T-helper 1 cell treated with Interleukin-12 subunit alpha and Interleukin-12 subunit beta and Interleukin-4 antibody, amounts not matched to agents 30 μg/mL and 1 μg/mL, for 36 hours (primary cell): ENCODE measurements around the gene HSPA4.
A peak's percentile ranks its signal among the peaks of the same experiment; 100 is the strongest.
"Not testable (repeated sequence)": the region's sequence is repeated elsewhere in the genome, so short reads cannot be mapped to it uniquely, and the experiment has no call there.

Experiments
- H3K27ac Mint-ChIP-seq: one replicate; pipeline ENCODE4 v1.8.0; 2021; ENCODE audit warnings: mild to moderate bottlenecking, mixed read lengths
- H3K27me3 Mint-ChIP-seq: one replicate; pipeline ENCODE4 v1.8.0; 2021; ENCODE audit warnings: low read depth, mixed read lengths
- H3K36me3 Mint-ChIP-seq: one replicate; pipeline ENCODE4 v1.8.0; 2021; ENCODE audit warnings: low read depth, mixed read lengths
- H3K4me1 Mint-ChIP-seq: one replicate; pipeline ENCODE4 v1.8.0; 2021; ENCODE audit warnings: low read depth, mixed read lengths
- H3K4me3 Mint-ChIP-seq: one replicate; pipeline ENCODE4 v1.8.0; 2021; ENCODE audit warnings: mild to moderate bottlenecking, moderate library complexity, mixed read lengths
- H3K9me3 Mint-ChIP-seq: one replicate; pipeline ENCODE4 v1.8.0; 2021; ENCODE audit warnings: mixed read lengths

HSPA4 gene

GRCh38 chr5:133036677-133037076, 15.1 kb upstream of the HSPA4 start:
- not testable (repeated sequence) for H3K4me1 Mint-ChIP-seq, H3K4me3 Mint-ChIP-seq, H3K27ac Mint-ChIP-seq, H3K27me3 Mint-ChIP-seq, H3K36me3 Mint-ChIP-seq, H3K9me3 Mint-ChIP-seq

GRCh38 chr5:133041157-133041784, 10.5 kb upstream of the HSPA4 start:
- Mint-ChIP-seq H3K4me3 (no peak overlapping the region), H3K27ac (no peak overlapping the region), H3K4me1 (no peaks in the 10 kb centered on the region), H3K9me3 (no peaks in the 10 kb centered on the region), H3K27me3 (no peaks in the 10 kb centered on the region), H3K36me3 (no peaks in the 10 kb centered on the region)

DNA sequence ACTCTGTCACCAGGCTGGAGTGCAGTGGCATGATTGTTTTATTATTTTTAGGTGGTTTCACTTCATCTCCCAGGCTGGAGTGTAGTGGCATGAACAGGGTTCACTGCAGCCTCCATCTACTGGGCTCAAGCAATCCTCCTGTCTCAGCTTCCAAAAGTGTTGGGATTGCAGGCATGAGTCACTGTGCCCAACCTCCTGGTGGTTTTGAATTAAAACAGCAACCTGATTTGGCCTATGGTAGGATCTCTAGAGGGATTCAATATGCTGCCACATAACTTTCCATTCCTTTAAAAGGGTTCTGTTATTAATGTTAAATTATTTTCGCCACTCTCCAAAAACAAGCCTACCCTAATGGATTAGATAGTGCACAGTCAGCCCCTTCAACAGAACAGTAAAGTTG, 9.9 kb upstream of the HSPA4 start:
- Mint-ChIP-seq H3K9me3 (no peaks in the 10 kb centered on the region), H3K4me1 (no peaks in the 10 kb centered on the region), H3K27me3 (no peaks in the 10 kb centered on the region), H3K36me3 (no peaks in the 10 kb centered on the region), H3K27ac (no peak overlapping the region), H3K4me3 (no peak overlapping the region)

DNA sequence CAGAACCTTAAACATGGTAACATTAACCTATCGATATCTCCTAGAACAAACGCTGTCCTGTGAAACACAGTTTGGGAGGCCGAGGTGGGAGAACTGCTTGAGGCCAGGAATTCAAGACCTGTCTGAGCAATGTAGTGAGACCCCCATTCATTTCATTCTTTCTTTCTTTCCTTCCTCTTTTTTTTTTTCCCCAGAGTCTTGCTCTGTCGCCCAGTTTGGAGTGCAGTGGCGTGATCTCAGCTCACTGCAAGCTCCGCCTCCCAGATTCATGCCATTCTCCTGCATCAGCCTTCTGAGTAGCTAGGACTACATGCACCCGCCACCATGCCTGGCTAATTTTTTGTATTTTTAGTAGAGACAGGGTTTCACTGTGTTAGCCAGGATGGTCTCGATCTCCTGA, 5.3 kb upstream of the HSPA4 start:
- not testable (repeated sequence) for H3K27me3 Mint-ChIP-seq, H3K9me3 Mint-ChIP-seq, H3K4me3 Mint-ChIP-seq, H3K36me3 Mint-ChIP-seq, H3K27ac Mint-ChIP-seq
- H3K4me1 Mint-ChIP-seq = peaks cover 17% of the 10 kb centered on the region

DNA sequence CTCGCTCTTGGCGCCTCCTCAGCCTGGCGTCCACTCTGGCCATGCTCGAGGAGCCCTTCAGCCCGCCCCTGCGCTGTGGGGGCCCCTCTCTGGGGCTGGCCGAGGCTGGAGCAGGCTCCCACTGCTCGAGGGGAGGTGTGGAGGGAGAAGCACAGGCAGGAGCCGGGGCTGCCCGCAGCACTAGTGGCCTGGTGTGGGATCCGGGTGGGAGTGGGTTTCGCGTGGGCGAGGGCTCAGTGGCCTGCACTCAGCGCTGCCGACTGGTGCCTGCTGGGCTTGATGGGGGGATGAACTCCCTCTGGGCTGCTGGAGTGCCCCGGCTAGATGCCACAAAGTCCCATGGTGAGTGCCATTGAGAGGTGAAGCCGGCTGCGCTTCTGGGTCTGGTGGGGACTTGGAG, 4.4 kb upstream of the HSPA4 start:
- Mint-ChIP-seq H3K4me1 (peaks cover 17% of the 10 kb centered on the region), H3K27ac (no peak overlapping the region), H3K4me3 (no peak overlapping the region), H3K36me3 (peaks cover 1% of the 10 kb centered on the region), H3K27me3 (no peaks in the 10 kb centered on the region), H3K9me3 (no peaks in the 10 kb centered on the region)

- Mint-ChIP-seq H3K9me3 (no peaks in the 10 kb centered on the region), H3K27me3 (no peaks in the 10 kb centered on the region), H3K36me3 (peaks cover 1% of the 10 kb centered on the region), H3K27ac (no peak overlapping the region), H3K4me1 (peaks cover 20% of the 10 kb centered on the region), H3K4me3 (peak overlapping the region; percentile 18)
Measured at GRCh38 chr5:133048993-133049725, 2.7 kb upstream of the HSPA4 start.

DNA sequence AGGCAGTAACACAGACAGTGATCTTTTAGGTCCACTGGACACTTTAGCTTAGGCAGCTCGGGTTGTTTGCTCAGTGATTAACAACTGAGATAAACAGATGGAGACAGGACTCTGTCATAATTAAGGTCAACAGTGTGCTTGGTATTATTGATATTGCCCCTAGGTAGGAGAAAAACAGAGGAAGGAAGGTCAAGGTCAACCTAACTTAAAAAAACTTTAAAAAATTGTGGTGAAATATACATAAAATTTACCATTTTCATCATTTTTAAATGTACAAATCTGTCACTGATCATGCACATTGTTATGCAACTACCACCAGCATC, 2.1 kb upstream of the HSPA4 start:
- peaks cover 22% of the 10 kb centered on the region for H3K4me1 Mint-ChIP-seq
- H3K27ac Mint-ChIP-seq = no peak overlapping the region
- H3K4me3 Mint-ChIP-seq = peak overlapping the region; percentile 18
- no peaks in the 10 kb centered on the region for H3K9me3 Mint-ChIP-seq
- no peaks in the 10 kb centered on the region for H3K27me3 Mint-ChIP-seq
- peaks cover 1% of the 10 kb centered on the region for H3K36me3 Mint-ChIP-seq

DNA sequence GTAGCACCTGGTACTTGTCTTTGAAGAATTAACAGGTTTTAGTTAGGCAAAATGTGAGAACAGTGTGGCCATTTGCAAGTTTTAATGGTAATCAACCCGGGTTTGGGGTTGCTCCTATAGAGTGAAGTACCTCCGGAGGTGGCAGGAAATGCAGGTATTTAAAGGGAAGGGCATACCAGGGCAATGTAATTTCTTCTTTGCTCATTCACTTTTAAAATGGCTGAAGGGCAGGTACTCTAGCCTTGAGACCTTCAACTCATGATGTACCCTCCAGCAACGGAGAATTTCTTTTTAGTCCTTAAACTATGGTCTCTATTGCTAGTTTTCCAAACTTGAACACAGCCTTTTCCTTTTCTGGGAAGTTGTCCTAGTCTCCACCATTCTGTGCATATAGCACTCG, 1.3 kb upstream of the HSPA4 start:
- H3K9me3 Mint-ChIP-seq = no peaks in the 10 kb centered on the region
- peaks cover 3% of the 10 kb centered on the region for H3K36me3 Mint-ChIP-seq
- peak overlapping the region; percentile 95 for H3K4me3 Mint-ChIP-seq
- H3K4me1 Mint-ChIP-seq = peaks cover 31% of the 10 kb centered on the region
- H3K27me3 Mint-ChIP-seq = no peaks in the 10 kb centered on the region
- H3K27ac Mint-ChIP-seq = peak overlapping the region; percentile 100

GRCh38 chr5:133051061-133051541, 712 bp upstream of the HSPA4 start:
- H3K4me3 Mint-ChIP-seq = peak overlapping the region; percentile 95
- no peaks in the 10 kb centered on the region for H3K27me3 Mint-ChIP-seq
- peaks cover 3% of the 10 kb centered on the region for H3K36me3 Mint-ChIP-seq
- peak overlapping the region; percentile 100 for H3K27ac Mint-ChIP-seq
- no peaks in the 10 kb centered on the region for H3K9me3 Mint-ChIP-seq
- H3K4me1 Mint-ChIP-seq = peaks cover 34% of the 10 kb centered on the region

DNA sequence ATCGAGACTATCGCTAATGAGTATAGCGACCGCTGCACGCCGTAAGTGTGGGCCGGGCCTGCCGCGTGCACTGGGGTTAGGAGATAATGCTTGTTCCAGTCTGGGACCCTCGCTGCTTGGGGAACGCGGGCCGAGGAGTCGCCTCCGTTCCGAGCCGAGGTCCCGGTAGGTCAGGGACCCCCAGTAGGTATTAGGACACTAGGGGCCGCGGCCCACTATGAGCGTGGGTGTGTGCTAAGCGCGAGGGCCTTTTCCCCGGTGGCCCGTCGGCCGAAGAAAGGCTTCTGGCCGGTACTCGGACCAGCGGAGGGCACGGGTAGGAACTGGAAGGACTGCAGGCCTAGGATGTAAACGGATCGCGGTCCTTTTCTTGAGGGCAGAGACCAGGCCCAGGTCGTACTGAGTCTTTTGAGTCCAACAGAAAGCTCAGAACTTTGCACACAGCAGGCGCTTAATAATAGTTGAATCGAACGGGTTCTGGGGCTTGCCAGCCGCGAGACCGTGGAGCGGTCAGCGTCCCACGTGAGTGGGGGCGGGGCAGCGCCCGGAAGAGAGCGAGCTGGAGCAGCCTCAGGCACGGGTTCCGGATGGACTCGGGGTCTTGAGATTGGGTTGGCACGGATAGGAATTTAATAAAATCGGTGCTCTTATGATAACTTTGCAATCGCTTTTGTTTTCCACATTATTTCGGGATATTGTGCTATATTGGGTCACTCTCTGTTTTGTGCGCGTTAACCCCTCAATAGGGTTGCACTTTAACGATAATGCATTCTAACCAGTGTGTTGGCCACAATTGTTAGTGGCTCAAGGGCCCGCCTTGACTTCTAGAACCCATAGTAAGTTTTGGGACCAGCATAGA, 733 bp downstream of the HSPA4 start:
- H3K27ac Mint-ChIP-seq = peak overlapping the region; percentile 100
- H3K4me1 Mint-ChIP-seq = peaks cover 36% of the 10 kb centered on the region
- H3K27me3 Mint-ChIP-seq = no peaks in the 10 kb centered on the region
- peak overlapping the region; percentile 95 for H3K4me3 Mint-ChIP-seq
- peaks cover 3% of the 10 kb centered on the region for H3K36me3 Mint-ChIP-seq
- H3K9me3 Mint-ChIP-seq = no peaks in the 10 kb centered on the region

DNA sequence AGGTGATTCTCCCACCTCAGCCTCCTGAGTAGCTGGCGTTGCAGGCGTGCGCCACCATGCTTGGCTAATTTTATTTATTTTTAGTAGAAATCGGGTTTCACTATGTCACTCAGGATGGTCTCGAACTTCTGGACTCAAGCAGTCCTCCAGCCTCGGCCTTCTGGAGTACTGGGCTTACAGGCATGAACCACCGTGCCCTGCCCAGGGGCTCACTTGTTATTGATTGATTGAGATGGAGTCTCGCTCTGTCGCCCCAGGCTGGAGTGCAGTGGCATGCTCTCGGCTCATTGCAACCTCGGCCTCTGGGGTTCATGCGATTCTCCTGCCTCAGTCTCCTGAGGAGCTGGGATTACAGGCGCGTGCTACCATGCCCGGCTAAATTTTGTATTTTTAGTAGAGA, 1.6 kb downstream of the HSPA4 start:
- peak overlapping the region; percentile 100 for H3K27ac Mint-ChIP-seq
- H3K4me3 Mint-ChIP-seq = peak overlapping the region; percentile 95
- H3K27me3 Mint-ChIP-seq = no peaks in the 10 kb centered on the region

DNA sequence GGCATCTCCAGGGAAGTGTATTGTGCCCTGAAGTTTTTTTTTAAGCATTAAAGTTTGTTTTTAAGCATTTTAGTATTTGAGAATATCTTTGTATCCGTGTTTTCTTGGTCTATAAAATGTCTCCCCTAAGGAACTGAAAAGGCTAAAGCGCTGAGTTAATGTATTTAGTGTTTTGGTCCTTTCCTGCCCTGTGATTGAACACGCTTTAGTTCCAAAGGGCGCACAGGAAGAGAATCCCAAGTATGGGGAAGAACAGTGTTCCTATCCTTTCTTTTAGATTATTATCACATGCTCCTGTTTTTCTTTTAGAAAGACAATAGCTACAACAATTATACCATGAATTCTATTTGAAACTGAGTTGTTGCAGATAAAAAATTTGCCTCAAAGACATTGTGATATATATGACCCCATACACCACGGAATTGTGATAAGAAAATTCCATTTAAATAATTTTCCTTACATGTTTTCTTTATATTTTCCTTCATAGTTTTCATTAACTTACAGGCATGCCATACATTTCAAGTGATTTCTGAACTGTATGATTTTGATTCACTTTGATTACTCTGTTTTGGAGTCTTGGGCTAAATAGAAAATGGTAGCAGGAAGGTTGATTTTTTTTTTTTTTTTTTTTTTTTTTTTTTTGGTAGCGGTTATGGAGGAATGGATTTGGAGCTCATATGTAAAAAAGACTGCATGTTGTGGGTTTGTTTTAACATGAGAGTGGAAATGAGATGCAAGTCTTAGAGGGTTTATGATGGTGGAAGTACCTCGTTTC, 3.1 kb downstream of the HSPA4 start:
- Mint-ChIP-seq H3K27ac (no peak overlapping the region), H3K27me3 (no peaks in the 10 kb centered on the region), H3K4me3 (no peak overlapping the region), H3K9me3 (no peaks in the 10 kb centered on the region), H3K4me1 (peaks cover 37% of the 10 kb centered on the region), H3K36me3 (peaks cover 6% of the 10 kb centered on the region)

More for the DNA sequence above, 1.6 kb downstream of the HSPA4 start:
- H3K4me1 Mint-ChIP-seq = peaks cover 41% of the 10 kb centered on the region
- peaks cover 6% of the 10 kb centered on the region for H3K36me3 Mint-ChIP-seq
- H3K9me3 Mint-ChIP-seq = no peaks in the 10 kb centered on the region

GRCh38 chr5:133056891-133057290, 5.1 kb downstream of the HSPA4 start:
- peaks cover 28% of the 10 kb centered on the region for H3K4me1 Mint-ChIP-seq
- H3K27me3 Mint-ChIP-seq = no peaks in the 10 kb centered on the region
- no peaks in the 10 kb centered on the region for H3K9me3 Mint-ChIP-seq
- H3K27ac Mint-ChIP-seq = no peak overlapping the region
- H3K4me3 Mint-ChIP-seq = no peak overlapping the region
- peaks cover 6% of the 10 kb centered on the region for H3K36me3 Mint-ChIP-seq

GRCh38 chr5:133059621-133060020, 7.8 kb downstream of the HSPA4 start:
- H3K36me3 Mint-ChIP-seq = peaks cover 11% of the 10 kb centered on the region

More at GRCh38 chr5:133059621-133060020, 7.8 kb downstream of the HSPA4 start:
- Mint-ChIP-seq H3K4me3 (no peak overlapping the region), H3K27ac (peak overlapping the region; percentile 17), H3K9me3 (no peaks in the 10 kb centered on the region), H3K4me1 (peaks cover 32% of the 10 kb centered on the region), H3K27me3 (no peaks in the 10 kb centered on the region)
